ENCODE results near the gene PSG5. TPM values are rescaled to one million over a fixed set of nuclear protein-coding genes. Genes with fewer than 3 reads are reported as not detected.
"Not testable (repeated sequence)": the region's sequence is repeated elsewhere in the genome, so short reads cannot be mapped to it uniquely, and the experiment has no call there.

Gene PSG5
- total RNA-seq, 4 donors from 2014 or later = not detected

GRCh38 chr19:43207991-43208390 is 21.7 kb upstream of the PSG5 start:
- no peak overlapping the region for H3K4me3 ChIP-seq
- no peaks in the 10 kb centered on the region for H3K9me3 ChIP-seq
- H3K4me1 ChIP-seq = no peaks in the 10 kb centered on the region
- H3K27me3 ChIP-seq = no peaks in the 10 kb centered on the region
- no peaks in the 10 kb centered on the region for H3K36me3 ChIP-seq
- no peak overlapping the region for H3K27ac ChIP-seq
- TF ChIP-seq POLR2A (IDR thresholded peaks at IDR 0.05) = no peak
- no peak for TF ChIP-seq CTCF (IDR thresholded peaks at IDR 0.05)
- no peak for TF ChIP-seq EP300 (IDR thresholded peaks at IDR 0.05)
- 67 to 70% methylated on average over 4 of the region's 4 CpGs for WGBS, 2 donors
- DNase-seq (ENCODE audit: low spot score in 2 of 2) = no peak

DNA sequence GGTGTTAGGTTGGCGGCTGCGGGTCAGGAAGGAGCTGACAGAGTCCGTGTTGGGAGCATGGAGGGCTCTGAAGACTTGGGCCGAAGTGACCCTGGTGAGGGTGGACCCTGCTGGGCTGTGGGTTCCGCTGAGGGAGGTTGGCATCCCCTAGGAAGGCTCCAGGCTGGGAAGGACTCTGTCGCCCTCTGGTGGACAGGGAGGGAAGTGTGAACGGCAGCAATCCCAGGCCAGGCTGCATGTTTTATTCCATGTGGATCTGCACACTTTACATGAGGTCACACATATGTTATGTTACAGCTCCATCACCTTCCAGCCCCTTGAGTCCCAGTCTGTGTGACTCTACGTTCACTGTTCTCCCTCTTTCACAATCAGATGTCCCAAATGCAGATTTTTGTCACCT is 20.8 kb upstream of the PSG5 start:
- not testable (repeated sequence) for H3K27me3 ChIP-seq; H3K4me3 ChIP-seq; H3K9me3 ChIP-seq; H3K27ac ChIP-seq; H3K36me3 ChIP-seq; H3K4me1 ChIP-seq; DNase-seq (ENCODE audit: low spot score in 2 of 2)
- TF ChIP-seq CTCF (IDR thresholded peaks at IDR 0.05) = peak in 1 of 5 experiments; percentile 15
- WGBS, 2 donors = 47 to 51% methylated on average over 8 of the region's 8 CpGs

- not testable (repeated sequence) for H3K27me3 ChIP-seq; DNase-seq (ENCODE audit: low spot score in 2 of 2); H3K4me1 ChIP-seq; H3K36me3 ChIP-seq; H3K4me3 ChIP-seq; H3K9me3 ChIP-seq; H3K27ac ChIP-seq
- WGBS, 2 donors = 36 to 54% methylated on average over 9 of the region's 9 CpGs
Observed at GRCh38 chr19:43205471-43206105, 19.3 kb upstream of the PSG5 start, which contains the start of gene PSG4. TSS of gene PSG4 (minus strand) at chr19:43205638. CDS start at chr19:43205536, 102 bp downstream.

GRCh38 chr19:43203611-43204010 is 17.3 kb upstream of the PSG5 start:
- H3K36me3 ChIP-seq; DNase-seq (ENCODE audit: low spot score in 2 of 2); H3K4me3 ChIP-seq; H3K27me3 ChIP-seq; H3K9me3 ChIP-seq; H3K4me1 ChIP-seq; H3K27ac ChIP-seq: not testable (repeated sequence)
- 83 to 87% methylated on average over 7 of the region's 7 CpGs for WGBS, 2 donors

DNA sequence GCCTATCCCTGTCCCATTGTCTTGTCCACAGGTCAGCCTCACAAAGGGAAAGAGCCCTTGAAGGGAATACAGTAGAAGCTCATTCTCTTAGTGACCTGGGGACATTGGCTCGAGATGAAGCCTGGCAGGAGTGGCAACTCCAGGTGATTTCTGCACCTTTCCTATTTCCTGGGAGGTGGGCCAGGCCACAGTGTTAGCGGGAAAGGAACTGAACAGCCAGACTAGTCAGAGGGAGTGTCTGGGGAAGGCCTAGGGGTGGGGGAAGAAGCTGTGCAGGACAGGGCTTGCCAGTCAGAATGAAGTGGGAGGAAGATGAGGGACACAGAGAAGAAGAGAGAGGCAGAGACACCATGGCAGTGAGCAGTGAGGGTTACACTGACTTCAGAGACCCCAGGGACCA is 15.6 kb upstream of the PSG5 start:
- not testable (repeated sequence) for H3K36me3 ChIP-seq; H3K27ac ChIP-seq; H3K27me3 ChIP-seq; DNase-seq (ENCODE audit: low spot score in 2 of 2); H3K4me1 ChIP-seq; H3K9me3 ChIP-seq; H3K4me3 ChIP-seq
- 66 to 81% methylated on average over 2 of the region's 2 CpGs for whole genome bisulfite sequencing, 2 donors

DNA sequence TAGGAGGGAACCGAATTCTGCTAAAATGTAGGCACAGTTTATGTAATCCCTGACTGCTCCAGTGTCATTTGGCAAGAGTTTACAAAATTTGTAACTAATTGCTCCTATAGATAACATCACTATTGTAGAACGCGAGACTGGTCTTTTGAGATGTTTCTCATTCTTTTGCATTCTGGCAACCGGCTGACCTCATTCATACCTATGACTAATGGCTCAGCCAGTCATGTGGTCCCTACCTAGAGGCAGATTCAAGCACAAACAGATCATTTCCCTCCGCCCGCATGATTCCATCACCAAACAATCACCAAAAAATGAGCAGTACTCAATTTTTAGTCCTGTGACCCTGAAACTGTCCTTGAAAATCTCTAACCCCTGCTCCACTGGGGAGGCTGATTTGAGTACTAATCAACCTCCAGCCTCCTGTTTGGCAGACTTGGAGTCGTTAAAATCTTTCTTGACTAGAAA is 15.0 kb upstream of the PSG5 start:
- H3K9me3 ChIP-seq; H3K27ac ChIP-seq; H3K27me3 ChIP-seq; H3K4me1 ChIP-seq; H3K4me3 ChIP-seq; DNase-seq (ENCODE audit: low spot score in 2 of 2); H3K36me3 ChIP-seq: not testable (repeated sequence)
- 69 to 93% methylated on average over 7 of the region's 7 CpGs for WGBS, 2 donors

DNA sequence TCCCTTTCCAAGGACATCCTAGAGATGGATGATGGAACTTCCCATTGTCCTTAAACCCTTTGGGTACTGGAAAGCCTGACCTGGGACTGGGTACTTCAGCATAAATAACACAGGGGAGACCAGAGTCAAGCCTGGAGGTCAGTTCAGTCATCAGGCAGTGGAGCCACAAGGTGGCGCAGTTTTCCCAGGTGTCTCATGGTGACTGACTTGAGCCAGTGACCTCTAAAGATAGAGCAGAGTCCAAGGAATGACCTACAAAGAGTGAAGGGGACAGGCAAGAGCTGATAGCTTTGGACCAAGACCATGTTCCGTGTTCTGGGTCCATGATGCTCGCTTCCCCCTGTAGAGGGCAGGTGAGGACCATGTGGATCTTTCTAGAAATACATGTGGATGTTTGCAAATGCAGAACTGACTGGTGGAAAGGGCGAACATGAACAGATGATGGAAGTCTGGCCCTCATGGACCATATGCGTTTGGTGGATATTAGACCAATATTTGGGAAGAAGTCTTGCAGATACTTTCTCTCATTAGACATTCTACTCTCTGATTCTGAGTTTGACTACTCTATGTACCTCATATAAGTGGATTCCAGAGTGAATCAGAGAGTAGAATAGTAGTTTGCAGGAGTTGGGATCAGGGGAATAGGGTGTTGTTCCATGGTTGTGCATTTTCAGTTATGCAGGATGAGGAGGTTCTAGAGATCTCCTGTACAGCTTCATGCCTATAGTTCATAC is 12.5 kb upstream of the PSG5 start:
- not testable (repeated sequence) for H3K36me3 ChIP-seq; H3K9me3 ChIP-seq; DNase-seq (ENCODE audit: low spot score in 2 of 2); H3K27me3 ChIP-seq; H3K27ac ChIP-seq; H3K4me1 ChIP-seq; H3K4me3 ChIP-seq
- WGBS, 2 donors = 47 to 58% methylated on average over 5 of the region's 5 CpGs

DNA sequence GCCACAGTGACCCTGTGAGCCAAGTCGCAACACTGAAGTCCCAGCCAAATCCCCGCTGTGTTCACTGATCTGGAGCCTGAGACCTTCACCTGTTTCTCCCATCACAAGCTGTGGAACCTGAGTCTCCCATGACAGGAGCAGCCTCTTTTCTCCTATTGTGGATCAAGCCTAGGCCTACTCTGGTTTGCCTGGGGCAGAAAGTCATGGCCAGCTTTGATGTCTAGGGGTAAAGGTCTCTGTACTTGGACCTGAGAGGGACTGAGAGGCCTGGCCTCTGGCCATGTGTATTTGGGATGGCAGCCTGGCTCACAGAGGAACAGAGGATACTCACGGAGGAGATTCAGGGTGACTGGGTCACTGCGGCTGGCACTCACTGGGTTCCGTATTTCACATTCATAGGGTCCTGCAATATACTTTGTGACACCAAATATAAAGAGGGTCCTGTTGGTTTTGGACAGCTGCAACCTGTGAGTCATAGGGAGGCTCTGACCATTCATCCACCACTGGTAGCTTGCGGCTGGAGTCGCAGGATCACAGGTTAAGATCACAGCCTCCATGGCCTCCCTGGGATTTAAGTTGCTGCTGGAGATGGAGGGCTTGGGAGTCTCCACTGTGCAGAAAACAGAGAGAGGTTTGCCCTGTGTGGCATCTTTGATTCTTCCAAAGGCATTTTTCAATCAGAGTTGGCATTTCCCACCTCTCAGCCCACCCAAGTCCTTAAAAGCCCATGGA is 11.5 kb upstream of the PSG5 start:
- DNase-seq (ENCODE audit: low spot score in 2 of 2); H3K4me3 ChIP-seq; H3K36me3 ChIP-seq; H3K27me3 ChIP-seq; H3K9me3 ChIP-seq; H3K4me1 ChIP-seq; H3K27ac ChIP-seq: not testable (repeated sequence)
- WGBS, 2 donors = 76 to 94% methylated on average over 3 to 4 of the region's 7 CpGs

DNA sequence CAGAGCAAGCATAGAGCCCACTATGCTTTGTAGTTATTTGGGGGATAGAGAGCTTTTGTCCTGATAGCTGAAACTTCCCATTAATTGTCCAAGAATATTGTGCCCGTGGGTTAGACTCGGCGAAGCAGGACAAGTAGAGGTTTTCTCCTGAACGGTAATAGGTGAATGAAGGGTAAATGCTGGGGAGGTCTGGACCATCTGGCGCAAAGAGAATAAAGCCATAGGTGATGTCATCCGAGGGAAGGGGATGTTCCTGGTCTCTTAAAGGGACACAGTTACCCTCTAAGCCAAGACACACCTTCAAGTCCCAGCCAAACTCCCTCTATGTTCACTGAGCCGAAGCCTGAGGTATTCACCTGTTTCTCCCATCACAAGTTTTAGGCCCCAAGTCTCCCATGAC is 8.1 kb upstream of the PSG5 start:
- not testable (repeated sequence) for H3K9me3 ChIP-seq; DNase-seq (ENCODE audit: low spot score in 2 of 2)
- 72 to 73% methylated on average over 7 of the region's 7 CpGs for WGBS, 2 donors

GRCh38 chr19:43192381-43193155 is 6.2 kb upstream of the PSG5 start:
- 58 to 63% methylated on average over 4 of the region's 4 CpGs for WGBS, 2 donors
- H3K27me3 ChIP-seq; DNase-seq (ENCODE audit: low spot score in 2 of 2); H3K27ac ChIP-seq; H3K9me3 ChIP-seq; H3K4me3 ChIP-seq; H3K36me3 ChIP-seq; H3K4me1 ChIP-seq: not testable (repeated sequence)

More for the DNA sequence above, 8.1 kb upstream of the PSG5 start:
- H3K27ac ChIP-seq, H3K4me1 ChIP-seq, H3K36me3 ChIP-seq, H3K4me3 ChIP-seq, H3K27me3 ChIP-seq: not testable (repeated sequence)
